Testis (tissue), 3 donors: Measurements from ENCODE around the gene SRPX2. TPM values are rescaled to one million over a fixed set of nuclear protein-coding genes. Genes with fewer than 3 reads are reported as not detected.
A peak's percentile ranks its signal among the peaks of the same experiment; 100 is the strongest.

Source experiments
- DNase-seq: peaks from one replicate; pipeline ENCODE4 v3.0.0-alpha.2; 2019
- H3K27ac ChIP-seq, 2 donors: fragments of 200-600 bp; sonication (generic); one replicate each; pipeline ENCODE4 v1.5.1; 2019
- H3K27me3 ChIP-seq: fragments of 200-600 bp; sonication (generic); one replicate; pipeline ENCODE4 v1.5.1; 2019
- H3K36me3 ChIP-seq: fragments of 200-600 bp; sonication (generic); one replicate; pipeline ENCODE4 v1.5.1; 2017; ENCODE audit warnings: low read depth; ENCODE audit errors: missing control alignments
- H3K4me1 ChIP-seq: fragments of 200-600 bp; sonication (generic); one replicate; pipeline ENCODE4 v1.5.1; 2019
- H3K4me3 ChIP-seq, 2 donors: fragments of 200-600 bp; sonication (generic); one replicate each; pipeline ENCODE4 v1.5.1; 2017 to 2019
- H3K9me3 ChIP-seq: fragments of 200-600 bp; sonication (generic); one replicate; pipeline ENCODE4 v1.5.1; 2017
- POLR2A ChIP-seq: fragments of 450-650 bp; IDR thresholded peaks from one replicate; pipeline ENCODE4 v1.6.1; 2017; ENCODE audit warnings: antibody characterized with exemption, mild to moderate bottlenecking, moderate library complexity
- WGBS, 2 donors: methylation state at CpG; one replicate each; pipeline ENCODE4 v1.1.5; 2018; 5-methylcytosine and 5-hydroxymethylcytosine counted together
- intact Hi-C: fragments of 100-400 bp; cut with DNase I; formaldehyde crosslinking; loops from one replicate; pipeline ENCODE4 v1.15.1; 2023; ENCODE audit warnings: low total_unique reads
- polyA plus RNA-seq: library from polyadenylated mRNA; stranded (reverse); fragments of 350-450 nt; fragmentation: Illumina TruSeq; extraction: RNeasy Lipid Tissue Mini Kit (QIAGEN cat#74804); gene quantifications from one replicate; pipeline ENCODE4 v1.2.3, GENCODE V29; 2014; ENCODE audit warnings: low read depth, low replicate concordance; ENCODE audit not compliant: insufficient read depth
- total RNA-seq, 2 donors: library from RNA; depleted of rRNA; stranded (reverse); fragments of >200 nt; gene quantifications; one replicate each; pipeline ENCODE4 v1.2.3, GENCODE V29; 2016
- TF ChIP-seq, protein P1 (sequence below), 3 experiments: fragments of 450-650 bp in 2 of 3; fragments of 200-600 bp in 1 of 3; sonication (generic) in 1 of 3; IDR thresholded peaks; one replicate each; pipeline ENCODE4 v1.5.1; 2016 to 2019; ENCODE audit warnings: antibody characterized with exemption in 3 of 3, mild to moderate bottlenecking in 2 of 3, moderate library complexity in 1 of 3

Gene SRPX2
- total and polyA plus RNA-seq, 3 donors from 2014 or later = 1.4 to 8.3 (median 5.0) TPM

DNA sequence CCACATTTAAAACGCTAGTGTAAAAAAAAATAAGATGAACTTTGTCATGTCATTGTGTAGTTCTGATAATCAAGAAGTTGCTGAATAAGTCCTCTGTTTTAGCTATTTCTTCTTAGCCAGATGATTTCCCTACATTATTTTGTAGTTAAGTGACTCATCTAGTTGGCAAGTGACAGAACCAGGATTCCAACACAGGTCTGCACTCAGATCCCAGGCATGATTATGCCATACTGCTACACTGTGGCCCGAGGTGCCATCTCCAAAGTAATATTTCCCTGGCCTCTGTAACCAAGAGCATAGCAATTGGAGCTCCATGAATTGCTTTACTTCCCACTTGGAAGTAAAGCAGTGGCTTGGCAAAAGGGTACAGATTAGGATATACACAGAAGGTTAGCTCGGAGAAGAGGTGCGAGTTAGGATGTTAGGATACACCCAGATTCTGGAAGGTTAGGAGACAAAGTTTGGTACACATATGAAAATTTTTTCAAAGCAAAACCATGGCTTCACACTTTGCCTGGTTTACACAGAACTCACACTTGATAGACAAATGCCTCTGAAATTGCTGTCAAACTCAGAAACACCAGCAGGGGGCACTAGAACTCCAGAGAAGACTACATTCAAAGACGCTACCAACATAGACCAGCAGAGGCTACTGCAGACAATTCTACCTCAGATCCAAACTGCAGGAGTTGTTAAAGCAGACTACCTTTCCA lies 41.4 kb downstream of the SRPX2 start:
- no peak overlapping the region for H3K27ac ChIP-seq

DNA sequence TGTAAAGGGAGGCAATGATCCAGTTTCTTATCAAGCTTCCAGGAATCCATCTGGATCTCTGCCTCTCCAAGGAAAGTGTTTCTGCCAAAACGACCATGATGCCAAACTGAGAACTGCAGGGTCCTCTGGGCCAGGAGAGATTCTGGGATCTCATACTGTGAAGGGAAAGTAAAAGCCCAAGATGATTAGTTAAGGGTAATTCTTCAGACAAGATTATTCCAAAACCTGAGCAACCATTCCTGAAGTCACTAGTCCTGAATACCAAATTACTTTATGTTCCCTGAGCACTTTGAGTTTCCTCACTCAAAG lies 42.0 kb downstream of the SRPX2 start:
- no peak for DNase-seq
- Histone ChIP-seq H3K36me3 (no peaks in the 10 kb centered on the region), H3K27me3 (no peaks in the 10 kb centered on the region), H3K4me1 (no peaks in the 10 kb centered on the region), H3K4me3 (no peak overlapping the region), H3K27ac (no peak overlapping the region), H3K9me3 (no peaks in the 10 kb centered on the region)
- TF ChIP-seq POLR2A = no peak
- TF ChIP-seq, protein P1, sequence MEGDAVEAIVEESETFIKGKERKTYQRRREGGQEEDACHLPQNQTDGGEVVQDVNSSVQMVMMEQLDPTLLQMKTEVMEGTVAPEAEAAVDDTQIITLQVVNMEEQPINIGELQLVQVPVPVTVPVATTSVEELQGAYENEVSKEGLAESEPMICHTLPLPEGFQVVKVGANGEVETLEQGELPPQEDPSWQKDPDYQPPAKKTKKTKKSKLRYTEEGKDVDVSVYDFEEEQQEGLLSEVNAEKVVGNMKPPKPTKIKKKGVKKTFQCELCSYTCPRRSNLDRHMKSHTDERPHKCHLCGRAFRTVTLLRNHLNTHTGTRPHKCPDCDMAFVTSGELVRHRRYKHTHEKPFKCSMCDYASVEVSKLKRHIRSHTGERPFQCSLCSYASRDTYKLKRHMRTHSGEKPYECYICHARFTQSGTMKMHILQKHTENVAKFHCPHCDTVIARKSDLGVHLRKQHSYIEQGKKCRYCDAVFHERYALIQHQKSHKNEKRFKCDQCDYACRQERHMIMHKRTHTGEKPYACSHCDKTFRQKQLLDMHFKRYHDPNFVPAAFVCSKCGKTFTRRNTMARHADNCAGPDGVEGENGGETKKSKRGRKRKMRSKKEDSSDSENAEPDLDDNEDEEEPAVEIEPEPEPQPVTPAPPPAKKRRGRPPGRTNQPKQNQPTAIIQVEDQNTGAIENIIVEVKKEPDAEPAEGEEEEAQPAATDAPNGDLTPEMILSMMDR (IDR thresholded peaks at IDR 0.05) = no peak
- 40 to 47% methylated on average over 1 of the region's 1 CpG for WGBS, 2 donors
- intact Hi-C loops = loop anchor here (5.0 kb wide), 1 partner anchor 81 kb away; no protein-coding TSS in a partner anchor

More for the DNA sequence above, 41.4 kb downstream of the SRPX2 start:
- Histone ChIP-seq H3K4me1 (no peaks in the 10 kb centered on the region), H3K36me3 (no peaks in the 10 kb centered on the region), H3K27me3 (no peaks in the 10 kb centered on the region), H3K4me3 (no peak overlapping the region), H3K9me3 (no peaks in the 10 kb centered on the region)
- intact Hi-C loops = loop anchor here (5.0 kb wide), 1 partner anchor 82 kb away; no protein-coding TSS in a partner anchor
- 48 to 65% methylated on average over 5 of the region's 5 CpGs for WGBS, 2 donors
- TF ChIP-seq, protein P1 (IDR thresholded peaks at IDR 0.05) = peak; percentile 71 to 92 (median 88)
- no peak for TF ChIP-seq POLR2A
- DNase-seq = peak; percentile 80

DNA sequence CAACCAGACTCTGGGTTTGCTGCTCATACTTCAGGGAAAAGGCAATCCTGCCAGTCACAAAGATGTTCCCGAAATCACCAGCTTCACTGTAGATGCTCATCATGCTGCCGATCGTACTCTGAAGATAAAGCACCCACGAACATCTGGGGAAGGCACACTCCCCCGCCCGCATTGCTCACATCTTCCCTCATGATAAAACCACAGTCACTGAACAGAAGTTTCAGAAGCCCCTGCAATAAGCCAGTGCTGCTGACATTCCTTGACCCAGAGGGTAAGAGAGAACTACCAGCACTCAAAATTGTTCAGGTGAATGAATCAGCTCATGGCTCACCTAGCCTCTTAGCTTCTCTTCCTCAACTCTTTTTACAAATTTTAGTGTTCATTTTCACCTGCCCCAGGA lies 43.1 kb downstream of the SRPX2 start:
- WGBS, 2 donors = 76% methylated on average over 6 of the region's 6 CpGs; no CpG with 5 or more reads in 1 of the 2 donors

DNA sequence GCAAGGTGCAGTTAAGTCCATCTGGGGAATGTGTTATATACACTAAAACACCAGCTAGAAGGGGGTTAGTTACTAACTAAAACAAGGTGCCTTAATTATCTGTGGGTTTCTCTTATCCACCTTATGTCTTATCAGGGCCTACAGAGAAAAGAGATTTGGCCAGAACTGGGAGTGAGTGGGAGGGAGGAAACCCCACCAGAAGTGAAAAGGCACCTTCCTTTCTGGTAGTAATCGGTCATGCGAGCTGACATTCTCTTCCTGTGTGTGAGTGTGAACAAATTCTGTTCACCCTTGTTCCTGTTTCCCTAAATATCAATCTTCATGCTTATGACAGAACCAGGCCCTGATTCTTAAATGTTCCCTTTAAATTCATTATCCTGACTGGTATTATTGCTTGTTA lies 43.5 kb downstream of the SRPX2 start:
- TF ChIP-seq POLR2A = no peak
- TF ChIP-seq, protein P1 (IDR thresholded peaks at IDR 0.05) = no peak
- no peak overlapping the region for H3K27ac ChIP-seq
- no peaks in the 10 kb centered on the region for H3K36me3 ChIP-seq
- no peak for DNase-seq
- intact Hi-C loops = loop anchor here (5.0 kb wide), 1 partner anchor 80 kb away; no protein-coding TSS in a partner anchor
- no peaks in the 10 kb centered on the region for H3K9me3 ChIP-seq
- no peaks in the 10 kb centered on the region for H3K27me3 ChIP-seq
- 63 to 79% methylated on average over 2 of the region's 2 CpGs for WGBS, 2 donors
- no peak overlapping the region for H3K4me3 ChIP-seq
- no peaks in the 10 kb centered on the region for H3K4me1 ChIP-seq

More for the DNA sequence above, 43.1 kb downstream of the SRPX2 start:
- TF ChIP-seq, protein P1 (IDR thresholded peaks at IDR 0.05) = no peak
- no peak for TF ChIP-seq POLR2A
- intact Hi-C loops = loop anchor here (5.0 kb wide), 1 partner anchor 80 kb away; no protein-coding TSS in a partner anchor
- Histone ChIP-seq H3K36me3 (no peaks in the 10 kb centered on the region), H3K9me3 (no peaks in the 10 kb centered on the region), H3K4me3 (no peak overlapping the region), H3K27ac (no peak overlapping the region), H3K4me1 (no peaks in the 10 kb centered on the region), H3K27me3 (no peaks in the 10 kb centered on the region)
- DNase-seq = no peak

DNA sequence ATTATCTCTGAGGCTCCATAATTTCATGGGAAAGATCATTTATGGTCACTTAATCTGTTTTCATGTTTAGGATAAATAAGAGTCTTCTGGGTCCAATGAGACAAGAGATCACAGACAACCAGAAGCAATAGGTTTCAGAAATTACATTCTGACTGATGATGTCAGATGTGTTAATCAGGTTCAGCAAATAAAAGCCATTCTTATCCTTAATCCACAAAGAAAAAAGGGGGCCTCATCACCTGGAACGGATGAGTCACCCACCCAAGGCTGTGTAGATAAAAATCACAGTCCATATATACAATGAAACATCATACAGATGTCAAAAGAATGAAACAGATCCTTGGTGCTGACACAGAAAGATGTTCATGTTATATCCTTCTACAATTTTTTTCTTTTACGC lies 51.3 kb downstream of the SRPX2 start:
- Histone ChIP-seq H3K27ac (no peak overlapping the region), H3K36me3 (no peaks in the 10 kb centered on the region), H3K27me3 (no peaks in the 10 kb centered on the region), H3K4me3 (no peak overlapping the region), H3K4me1 (no peaks in the 10 kb centered on the region), H3K9me3 (no peaks in the 10 kb centered on the region)
- intact Hi-C loops = no loop called here
- no peak for TF ChIP-seq POLR2A
- TF ChIP-seq, protein P1 (IDR thresholded peaks at IDR 0.05) = no peak
- WGBS, 2 donors = 77 to 89% methylated on average over 2 of the region's 2 CpGs
- no peak for DNase-seq
